Natural killer cell (primary cell): ENCODE data around the gene GBP2. TPM values are rescaled to one million over a fixed set of nuclear protein-coding genes. Genes with fewer than 3 reads are reported as not detected.

Source experiments
- ATAC-seq, 3 donors: fragments of 150-1000 bp in 2 of 3; fragments of 200-7000 bp in 1 of 3; cut with Tn5 transposase; 1 replicate in 1 of 3; 2 replicates in 2 of 3; pipeline ENCODE4 v1.10.0; 2021; ENCODE audit warnings: mild to moderate bottlenecking in 2 of 3, moderate library complexity in 2 of 3
- DNase-seq, 2 donors: peaks; one replicate each; pipeline versions ENCODE4 v3.0.0 to v3.0.0-alpha.2; 2013 to 2021; ENCODE audit warnings: mixed read lengths in 1 of 2
- H3K27ac ChIP-seq: one replicate; pipeline ENCODE4 v1.5.1; 2013; ENCODE audit warnings: mild to moderate bottlenecking, low read length
- H3K27me3 ChIP-seq: one replicate; pipeline ENCODE4 v1.6.1; 2013; ENCODE audit warnings: low read length; ENCODE audit not compliant: control insufficient read depth, insufficient read depth
- H3K36me3 ChIP-seq: one replicate; pipeline ENCODE4 v1.6.1; 2013; ENCODE audit warnings: low read length; ENCODE audit not compliant: control insufficient read depth, insufficient read depth
- H3K4me1 ChIP-seq: one replicate; pipeline ENCODE4 v1.6.1; 2013; ENCODE audit warnings: low read length; ENCODE audit not compliant: control insufficient read depth, insufficient read depth
- H3K4me3 ChIP-seq: one replicate; pipeline ENCODE4 v1.5.1; 2013; ENCODE audit warnings: low read length
- H3K9me3 ChIP-seq: one replicate; pipeline ENCODE4 v1.6.1; 2013; ENCODE audit warnings: low read length; ENCODE audit not compliant: control insufficient read depth, insufficient read depth
- H3K27ac Mint-ChIP-seq, 2 donors: one replicate each; pipeline ENCODE4 v1.8.0; 2022; ENCODE audit warnings: mild to moderate bottlenecking in 2 of 2, mixed read lengths in 2 of 2, moderate library complexity in 1 of 2
- H3K27me3 Mint-ChIP-seq, 2 donors: one replicate each; pipeline ENCODE4 v1.8.0; 2022; ENCODE audit warnings: low read depth in 2 of 2, mixed read lengths in 2 of 2
- H3K36me3 Mint-ChIP-seq: one replicate; pipeline ENCODE4 v1.8.0; 2022; ENCODE audit warnings: mixed read lengths
- H3K4me1 Mint-ChIP-seq, 2 donors: one replicate each; pipeline ENCODE4 v1.8.0; 2022; ENCODE audit warnings: mixed read lengths in 2 of 2
- H3K4me3 Mint-ChIP-seq: one replicate; pipeline ENCODE4 v1.8.0; 2022; ENCODE audit warnings: mild to moderate bottlenecking, moderate library complexity, mixed read lengths
- H3K9me3 Mint-ChIP-seq, 2 donors: one replicate each; pipeline ENCODE4 v1.8.0; 2022; ENCODE audit warnings: mixed read lengths in 2 of 2
- CTCF ChIP-seq: fragments of 200-600 bp; IDR thresholded peaks from one replicate; pipeline ENCODE4 v1.8.0; 2022; ENCODE audit warnings: antibody characterized with exemption
- WGBS: methylation state at CpG from one replicate; pipeline ENCODE4 v1.1.7; 2013; ENCODE audit warnings: missing lambda C conversion rate; ENCODE audit not compliant: insufficient coverage; 5-methylcytosine and 5-hydroxymethylcytosine counted together
- intact Hi-C: fragments of 100-400 bp; cut with micrococcal nuclease; formaldehyde crosslinking; loops from one replicate; pipeline ENCODE4 v1.14.2; 2022
- total RNA-seq, 4 donors: library from RNA; stranded (reverse); fragments of 120-200 nt in 1 of 4; gene quantifications; one replicate each; pipeline versions ENCODE4 v1.2.3 to v1.2.4, GENCODE V29; 2013 to 2022

GBP2 gene
- total RNA-seq, 3 donors from 2014 or later (not counting 1 experiment from before 2014, with no cell fraction given) = 117 to 153 (median 144) TPM

- peak in 1 of 2 donors; percentile 73 for DNase-seq
- no peaks in the 10 kb centered on the region for H3K27me3 ChIP-seq
- H3K4me1 ChIP-seq = peaks cover 9% of the 10 kb centered on the region
- no peaks in the 10 kb centered on the region for H3K9me3 ChIP-seq
- Mint-ChIP-seq H3K36me3 (peaks cover 23% of the 10 kb centered on the region), H3K4me1 (peaks cover 55 to 58% of the 10 kb centered on the region in 2 donors), H3K4me3 (peak within 1 kb of the TSS; percentile 98), H3K27me3 (no peaks in the 10 kb centered on the region), H3K27ac (peak within 1 kb of the TSS; percentile 87 to 95), H3K9me3 (no peaks in the 10 kb centered on the region)
- intact Hi-C loops = loop anchor here (1.0 to 5.0 kb wide), 3 partner anchors 43 to 212 kb away; partner anchors contain the start of genes GBP2 and GBP3
- 24% methylated on average over 3 of the region's 4 CpGs for WGBS
- H3K36me3 ChIP-seq = peaks cover 14% of the 10 kb centered on the region
- H3K27ac ChIP-seq = peak within 1 kb of the TSS; percentile 94
- peak; percentile 86 to 88 (median 87) for ATAC-seq
- H3K4me3 ChIP-seq = peak within 1 kb of the TSS; percentile 89
- TF ChIP-seq CTCF = no peak
Observed at GRCh38 chr1:89065079-89065868, 60.6 kb downstream of the GBP2 start, which contains the start of gene GBP1. Gene GBP1, minus strand, starts transcription at chr1:89065208. Its CDS starts 1,974 bp downstream, at chr1:89063234.

- ATAC-seq (peak; percentile 59 to 68 (median 65)), DNase-seq (peak in 1 of 2 donors; percentile 31)
- no peaks in the 10 kb centered on the region for H3K9me3 ChIP-seq
- TF ChIP-seq CTCF = no peak
- H3K27ac Mint-ChIP-seq = peak overlapping the region; percentile 87 to 95
- H3K27me3 ChIP-seq = no peaks in the 10 kb centered on the region
- peak overlapping the region; percentile 94 for H3K27ac ChIP-seq
- H3K36me3 ChIP-seq = peaks cover 17% of the 10 kb centered on the region
- H3K9me3 Mint-ChIP-seq = no peaks in the 10 kb centered on the region
- H3K4me3 ChIP-seq = peak overlapping the region; percentile 89
- H3K4me3 Mint-ChIP-seq = peak overlapping the region; percentile 98
- peaks cover 11% of the 10 kb centered on the region for H3K4me1 ChIP-seq
- WGBS = 7% methylated on average over 3 of the region's 4 CpGs
- intact Hi-C loops = loop anchor here (1.0 to 5.0 kb wide), 3 partner anchors 42 to 213 kb away; partner anchors contain the start of genes GBP2 and GBP3
- H3K4me1 Mint-ChIP-seq = peaks cover 54 to 57% of the 10 kb centered on the region in 2 donors
- peaks cover 23% of the 10 kb centered on the region for H3K36me3 Mint-ChIP-seq
- no peaks in the 10 kb centered on the region for H3K27me3 Mint-ChIP-seq
Observed at GRCh38 chr1:89064632-89065031, 61.3 kb downstream of the GBP2 start.

DNA sequence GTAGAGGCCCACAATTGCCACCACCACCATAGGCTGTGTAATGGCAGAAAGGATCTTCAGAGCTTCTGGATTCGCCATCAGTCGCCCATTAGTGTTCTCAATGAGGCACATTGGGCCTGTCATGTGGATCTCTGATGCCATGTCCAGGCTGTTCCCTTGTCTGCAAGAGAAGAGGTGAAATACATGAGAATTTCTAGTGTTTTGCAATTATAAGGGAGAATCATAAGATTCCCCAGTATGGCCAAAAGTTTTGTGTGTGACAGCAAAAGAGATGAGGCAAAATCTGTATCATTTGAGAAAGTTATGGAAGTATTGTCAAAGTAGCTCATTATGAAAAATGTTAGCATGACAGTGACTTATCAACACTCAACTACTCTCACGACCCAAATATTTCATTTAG lies 62.8 kb downstream of the GBP2 start:
- DNase-seq (no peak), ATAC-seq (no peak)
- Mint-ChIP-seq H3K36me3 (peaks cover 29% of the 10 kb centered on the region), H3K27ac (peak overlapping the region; percentile 33 to 95), H3K9me3 (no peaks in the 10 kb centered on the region), H3K4me1 (peaks cover 50 to 57% of the 10 kb centered on the region in 2 donors), H3K4me3 (peak overlapping the region; percentile 98), H3K27me3 (no peaks in the 10 kb centered on the region)
- Histone ChIP-seq H3K27ac (no peak overlapping the region), H3K9me3 (no peaks in the 10 kb centered on the region), H3K27me3 (no peaks in the 10 kb centered on the region), H3K4me3 (no peak overlapping the region), H3K4me1 (peaks cover 11% of the 10 kb centered on the region), H3K36me3 (peaks cover 28% of the 10 kb centered on the region)
- TF ChIP-seq CTCF = no peak
- WGBS = 100% methylated on average over 2 of the region's 3 CpGs
- intact Hi-C loops = no loop called here
